Measurements from ENCODE around the gene ITIH4. TPM values are rescaled to one million over a fixed set of nuclear protein-coding genes. Genes with fewer than 3 reads are reported as not detected.

Gene ITIH4
- total and polyA plus RNA-seq, 9 of the 15 experiments (the other 6 are each of a cell fraction or from before 2014, with no cell fraction given) = 0.09 to 0.62 (median 0.20) TPM; not detected in 6

DNA sequence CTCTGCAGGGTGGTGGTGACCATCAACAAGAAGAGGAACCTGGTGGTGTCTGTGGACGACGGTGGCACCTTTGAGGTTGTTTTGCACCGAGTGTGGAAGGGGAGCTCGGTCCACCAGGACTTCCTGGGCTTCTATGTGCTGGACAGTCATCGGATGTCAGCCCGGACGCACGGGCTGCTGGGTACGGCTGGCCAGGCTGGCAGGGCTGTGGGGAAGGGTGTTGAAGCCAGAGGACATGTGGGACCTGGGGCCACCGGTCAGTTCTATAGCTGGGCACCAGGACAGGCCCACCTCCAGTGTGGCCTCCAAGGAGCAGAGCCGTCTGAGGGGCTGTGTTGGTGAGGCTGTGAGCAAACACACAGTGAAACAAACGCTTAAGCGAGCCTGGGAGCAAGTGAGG, 39.7 kb downstream of the ITIH4 start (continued):
- TF ChIP-seq, protein P1, sequence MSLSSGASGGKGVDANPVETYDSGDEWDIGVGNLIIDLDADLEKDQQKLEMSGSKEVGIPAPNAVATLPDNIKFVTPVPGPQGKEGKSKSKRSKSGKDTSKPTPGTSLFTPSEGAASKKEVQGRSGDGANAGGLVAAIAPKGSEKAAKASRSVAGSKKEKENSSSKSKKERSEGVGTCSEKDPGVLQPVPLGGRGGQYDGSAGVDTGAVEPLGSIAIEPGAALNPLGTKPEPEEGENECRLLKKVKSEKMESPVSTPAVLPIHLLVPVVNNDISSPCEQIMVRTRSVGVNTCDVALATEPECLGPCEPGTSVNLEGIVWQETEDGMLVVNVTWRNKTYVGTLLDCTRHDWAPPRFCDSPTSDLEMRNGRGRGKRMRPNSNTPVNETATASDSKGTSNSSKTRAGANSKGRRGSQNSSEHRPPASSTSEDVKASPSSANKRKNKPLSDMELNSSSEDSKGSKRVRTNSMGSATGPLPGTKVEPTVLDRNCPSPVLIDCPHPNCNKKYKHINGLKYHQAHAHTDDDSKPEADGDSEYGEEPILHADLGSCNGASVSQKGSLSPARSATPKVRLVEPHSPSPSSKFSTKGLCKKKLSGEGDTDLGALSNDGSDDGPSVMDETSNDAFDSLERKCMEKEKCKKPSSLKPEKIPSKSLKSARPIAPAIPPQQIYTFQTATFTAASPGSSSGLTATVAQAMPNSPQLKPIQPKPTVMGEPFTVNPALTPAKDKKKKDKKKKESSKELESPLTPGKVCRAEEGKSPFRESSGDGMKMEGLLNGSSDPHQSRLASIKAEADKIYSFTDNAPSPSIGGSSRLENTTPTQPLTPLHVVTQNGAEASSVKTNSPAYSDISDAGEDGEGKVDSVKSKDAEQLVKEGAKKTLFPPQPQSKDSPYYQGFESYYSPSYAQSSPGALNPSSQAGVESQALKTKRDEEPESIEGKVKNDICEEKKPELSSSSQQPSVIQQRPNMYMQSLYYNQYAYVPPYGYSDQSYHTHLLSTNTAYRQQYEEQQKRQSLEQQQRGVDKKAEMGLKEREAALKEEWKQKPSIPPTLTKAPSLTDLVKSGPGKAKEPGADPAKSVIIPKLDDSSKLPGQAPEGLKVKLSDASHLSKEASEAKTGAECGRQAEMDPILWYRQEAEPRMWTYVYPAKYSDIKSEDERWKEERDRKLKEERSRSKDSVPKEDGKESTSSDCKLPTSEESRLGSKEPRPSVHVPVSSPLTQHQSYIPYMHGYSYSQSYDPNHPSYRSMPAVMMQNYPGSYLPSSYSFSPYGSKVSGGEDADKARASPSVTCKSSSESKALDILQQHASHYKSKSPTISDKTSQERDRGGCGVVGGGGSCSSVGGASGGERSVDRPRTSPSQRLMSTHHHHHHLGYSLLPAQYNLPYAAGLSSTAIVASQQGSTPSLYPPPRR (CRISPR knock-in tag; IDR thresholded peaks at IDR 0.05; ENCODE audit: borderline replicate concordance) = no peak
- no peak for TF ChIP-seq POLR2A (conservative IDR thresholded peaks at IDR 0.05)
- no peak for TF ChIP-seq ZFP30 (CRISPR knock-in tag; IDR thresholded peaks at IDR 0.05; ENCODE audit: borderline replicate concordance)
- no peak for TF ChIP-seq BDP1 (IDR thresholded peaks at IDR 0.05; ENCODE audit: insufficient read depth, insufficient read length)
- TF ChIP-seq EHMT2 (IDR thresholded peaks at IDR 0.05) = no peak

DNA sequence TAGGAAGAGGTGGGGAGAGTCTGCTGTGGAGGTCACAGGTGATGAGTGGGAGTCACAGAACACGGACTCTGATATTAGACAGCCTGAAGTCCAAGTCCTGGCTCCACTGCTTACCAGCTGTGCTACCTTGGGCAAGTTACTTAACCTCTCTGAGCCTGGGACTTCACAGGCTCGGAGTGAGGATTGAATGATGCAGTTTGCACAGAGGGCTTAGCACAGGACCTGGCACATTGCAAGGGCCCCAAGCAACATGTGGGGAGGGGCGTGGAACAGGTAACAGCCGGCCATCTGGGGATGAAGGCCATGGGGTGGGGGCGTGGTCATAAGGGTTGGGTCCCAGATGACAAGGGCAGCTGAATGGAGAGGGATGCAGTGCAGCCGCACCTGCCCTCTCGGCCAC, 40.1 kb downstream of the ITIH4 start:
- intact Hi-C loops (cut with micrococcal nuclease) = no loop called here
- H3K4me1 ChIP-seq (replicated peaks in 1 of 2; ENCODE audit: control insufficient read depth in 2 of 2, insufficient read depth in 2 of 2, low read length in 2 of 2) = peaks cover 0 to 11% of the 10 kb centered on the region in 2 experiments; a peak in 2 of 5 replicates
- H3K27me3 ChIP-seq (ENCODE audit: control insufficient read depth in 2 of 2, insufficient read depth in 2 of 2, low read length in 2 of 2) = peaks cover 0 to 19% of the 10 kb centered on the region in 2 experiments; a peak in 2 of 5 replicates
- no peak for ATAC-seq
- peak; percentile 71 for TF ChIP-seq ZFP36 (IDR thresholded peaks at IDR 0.05; ENCODE audit: low read depth, low read length, partially characterized antibody)
- TF ChIP-seq RBM15 (IDR thresholded peaks at IDR 0.05; ENCODE audit: insufficient read depth, low read length) = no peak
- TF ChIP-seq BCOR (IDR thresholded peaks at IDR 0.05) = peak; percentile 88
- TF ChIP-seq RBM25 (IDR thresholded peaks at IDR 0.05; ENCODE audit: low read depth, low read length, severe bottlenecking) = peak; percentile 78
- TF ChIP-seq HLTF (IDR thresholded peaks at IDR 0.05) = no peak
- peak; percentile 18 to 34; a peak in 1 of 4 replicates for TF ChIP-seq KDM1A (IDR thresholded peaks at IDR 0.05)
- TF ChIP-seq KDM4B (IDR thresholded peaks at IDR 0.05; ENCODE audit: borderline replicate concordance in 2 of 2, low read depth in 1 of 2) = no peak
- no peak for TF ChIP-seq ZC3H4 (CRISPR knock-in tag; IDR thresholded peaks at IDR 0.05; ENCODE audit: borderline replicate concordance)
- TF ChIP-seq ZNF24 (IDR thresholded peaks at IDR 0.05) = peak; percentile 76; the same call in 1 of the 2 replicates
- H3K27ac ChIP-seq (ENCODE audit: extremely low read depth, low read depth, low read length) = no peak overlapping the region
- in situ Hi-C loops (cut with MboI) = no loop called here
- H3K4me2 ChIP-seq (ENCODE audit: insufficient read depth, low read length) = no peak overlapping the region
- H4K20me1 ChIP-seq (replicated peaks; ENCODE audit: control insufficient read depth, insufficient read depth, low read length) = no peaks in the 10 kb centered on the region
- no TSS peak for BruUV-seq (replicated peaks)
- H2AFZ ChIP-seq (ENCODE audit: low read depth, low read length) = no peak overlapping the region
- ChIA-PET POLR2A (no interaction called here), CTCF (ENCODE audit: low intra/inter-chr PET ratio) (no interaction called here)
- no peaks in the 10 kb centered on the region for H3K79me2 ChIP-seq (ENCODE audit: control insufficient read depth, insufficient read depth, low read length)
- H3K4me3 ChIP-seq = no peak overlapping the region
- 0% methylated on average over 6 of the region's 7 CpGs for WGBS (ENCODE audit: insufficient coverage, low coverage, missing lambda C conversion rate)
- H3K9ac ChIP-seq (ENCODE audit: insufficient read depth in 1 of 2, low read depth in 2 of 2, low read length in 2 of 2) = no peak overlapping the region
- H3K9me1 ChIP-seq (ENCODE audit: control insufficient read depth, insufficient read depth, low read length) = no peaks in the 10 kb centered on the region
- H3K9me3 ChIP-seq (replicated peaks; ENCODE audit: control insufficient read depth, insufficient read depth, low read depth, low read length) = no peaks in the 10 kb centered on the region
- H3K36me3 ChIP-seq (ENCODE audit: control insufficient read depth, insufficient read depth, low read length) = no peaks in the 10 kb centered on the region
- FAIRE-seq = no peak
- no peak for DNase-seq (ENCODE audit: extremely low read depth in 1 of 4, low spot score in 3 of 4)

Data from K562 (cell line).